HL-60 (cell line): ENCODE results near the gene ERFE.

Experiments
- CTCF ChIP-seq: IDR thresholded peaks from one replicate; pipeline ENCODE4 v1.5.1; 2011; ENCODE audit warnings: low read length, control low read depth, inconsistent platforms; ENCODE audit not compliant: insufficient read depth
- POLR2AphosphoS5 ChIP-seq: IDR thresholded peaks from 2 replicates; pipeline ENCODE4 v1.6.1; 2012; ENCODE audit warnings: low read depth
- REST ChIP-seq: IDR thresholded peaks from 2 replicates; pipeline ENCODE4 v1.6.1; 2012; ENCODE audit warnings: low read depth; ENCODE audit not compliant: insufficient replicate concordance
- SPI1 ChIP-seq: IDR thresholded peaks from 2 replicates; pipeline ENCODE4 v1.6.1; 2012; ENCODE audit warnings: low read depth, mild to moderate bottlenecking, borderline replicate concordance

DNA sequence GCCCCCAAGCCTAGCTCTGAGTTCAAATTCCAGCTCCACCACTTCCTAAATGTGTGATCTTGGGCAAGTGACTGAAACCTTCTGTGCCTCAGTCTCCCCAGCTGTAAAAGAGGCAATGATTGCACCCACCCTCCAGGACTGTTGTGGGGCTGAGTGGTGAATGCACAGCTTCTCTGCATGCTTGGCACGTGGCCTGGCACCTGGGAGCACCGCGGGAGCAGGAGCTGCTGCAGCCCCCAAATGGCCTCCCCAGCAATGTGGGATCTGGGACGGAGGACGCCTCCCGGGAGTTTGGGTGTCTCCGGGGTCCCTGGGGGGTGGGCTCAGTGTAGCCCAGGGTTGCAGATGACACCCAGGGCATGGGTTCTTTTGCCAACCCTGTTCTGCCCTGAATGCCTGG lies 18.7 kb upstream of the ERFE start:
- TF ChIP-seq CTCF (no peak), POLR2AphosphoS5 (no peak), SPI1 (no peak), REST (no peak)
